CD4-positive, alpha-beta memory T cell (primary cell): Measurements from ENCODE around the gene ZFYVE27. TPM values are rescaled to one million over a fixed set of nuclear protein-coding genes. Genes with fewer than 3 reads are reported as not detected.

Source experiments
- CTCF ChIA-PET: fragments of 350-600 bp; sonication (Branson Sonifier 250); formaldehyde crosslinking; loops from one replicate; lab custom pipeline; 2021; ENCODE audit warnings: inconsistent platforms; ENCODE audit not compliant: partially characterized antibody; lab: Charles Lee
- POLR2A ChIA-PET: fragments of 350-600 bp; sonication (Branson Sonifier 250); formaldehyde crosslinking; loops from one replicate; lab custom pipeline; 2021; ENCODE audit not compliant: partially characterized antibody; lab: Charles Lee
- DNase-seq, 5 donors: peaks; one replicate each; pipeline versions ENCODE4 v3.0.0 to v3.0.0-alpha.2; 2020 to 2022; ENCODE audit warnings: mixed read lengths in 1 of 5
- H3K27ac ChIP-seq: one replicate; pipeline ENCODE4 v1.7.0; 2013; ENCODE audit warnings: low read depth, low read length
- H3K27me3 ChIP-seq: 2 replicates; pipeline ENCODE4 v1.7.0; 2013; ENCODE audit warnings: mild to moderate bottlenecking, low read length, moderate library complexity; ENCODE audit not compliant: insufficient read depth
- H3K36me3 ChIP-seq: 2 replicates; pipeline ENCODE4 v1.7.0; 2013; ENCODE audit warnings: mild to moderate bottlenecking, low read length, moderate library complexity; ENCODE audit not compliant: insufficient read depth
- H3K4me1 ChIP-seq: 2 replicates; pipeline ENCODE4 v1.7.0; 2013; ENCODE audit warnings: mild to moderate bottlenecking, low read length, moderate library complexity; ENCODE audit not compliant: insufficient read depth
- H3K4me3 ChIP-seq, 2 donors: one replicate each; pipeline ENCODE4 v1.7.0; 2013; ENCODE audit warnings: low read length in 2 of 2, mild to moderate bottlenecking in 1 of 2
- H3K9me3 ChIP-seq, 2 donors: one replicate each; pipeline ENCODE4 v1.7.0; 2013; ENCODE audit warnings: low read length in 2 of 2, control low read depth in 1 of 2; ENCODE audit not compliant: control insufficient read depth in 1 of 2
- H3K27ac Mint-ChIP-seq, 7 donors: one replicate each; pipeline ENCODE4 v1.8.0; 2020 to 2021; ENCODE audit warnings: mixed read lengths in 7 of 7, mild to moderate bottlenecking in 6 of 7, inconsistent platforms in 3 of 7, moderate library complexity in 3 of 7
- H3K27me3 Mint-ChIP-seq, 2 donors: one replicate each; pipeline ENCODE4 v1.8.0; 2020 to 2021; ENCODE audit warnings: mixed read lengths in 2 of 2
- H3K36me3 Mint-ChIP-seq, 2 donors: one replicate each; pipeline ENCODE4 v1.8.0; 2020 to 2021; ENCODE audit warnings: mixed read lengths in 2 of 2, inconsistent platforms in 1 of 2, mild to moderate bottlenecking in 1 of 2
- H3K4me1 Mint-ChIP-seq, 4 donors: one replicate each; pipeline ENCODE4 v1.8.0; 2020 to 2021; ENCODE audit warnings: mixed read lengths in 4 of 4, mild to moderate bottlenecking in 1 of 4
- H3K4me3 Mint-ChIP-seq, 8 donors: one replicate each; pipeline ENCODE4 v1.8.0; 2020 to 2021; ENCODE audit warnings: mixed read lengths in 8 of 8, mild to moderate bottlenecking in 7 of 8, moderate library complexity in 6 of 8, inconsistent platforms in 3 of 8
- H3K9me3 Mint-ChIP-seq, 8 donors: one replicate each; pipeline ENCODE4 v1.8.0; 2020 to 2021; ENCODE audit warnings: mixed read lengths in 8 of 8, mild to moderate bottlenecking in 5 of 8, inconsistent platforms in 3 of 8, moderate library complexity in 1 of 8
- intact Hi-C: fragments of 100-400 bp; cut with micrococcal nuclease; formaldehyde crosslinking; loops from one replicate; pipeline ENCODE4 v1.15.1; 2023
- polyA plus RNA-seq, 2 donors: library from polyadenylated mRNA; unstranded; fragments of 300-500 nt; fragmentation: Illumina TruSeq; gene quantifications; one replicate each; pipeline ENCODE4 v1.2.3, GENCODE V29; 2021
- total RNA-seq, 2 experiments: library from RNA; stranded (reverse); gene quantifications; one replicate each; pipeline ENCODE4 v1.2.3, GENCODE V29; 2021

The ZFYVE27 gene
- total and polyA plus RNA-seq, 4 experiments from 2014 or later: 26.8 to 64.5 (median 44.1) TPM

GRCh38 chr10:97708976-97709946, 27.7 kb upstream of the ZFYVE27 start:
- Histone ChIP-seq H3K4me3 (no peak overlapping the region), H3K27me3 (no peaks in the 10 kb centered on the region), H3K4me1 (peaks cover 6% of the 10 kb centered on the region), H3K27ac (no peak overlapping the region), H3K9me3 (no peaks in the 10 kb centered on the region), H3K36me3 (no peaks in the 10 kb centered on the region)
- intact Hi-C loops: loop anchor here (1.0 to 10.0 kb wide), 3 partner anchors 22 to 336 kb away; no protein-coding TSS in a partner anchor
- H3K9me3 Mint-ChIP-seq: no peaks in the 10 kb centered on the region
- peaks cover 7 to 15% (median 11%) of the 10 kb centered on the region in 4 donors for H3K4me1 Mint-ChIP-seq
- peak in 4 of 5 donors; percentile 14 to 34 (median 30) for DNase-seq
- CTCF ChIA-PET: interaction anchor here (0.8 to 20.3 kb wide), 11 partner anchors 8 to 332 kb away, joined by 3 to 436 read pairs (median 5); partner anchors contain the start of genes AVPI1 and ZFYVE27
- POLR2A ChIA-PET: interaction anchor here (0.9 to 1.3 kb wide), 3 partner anchors 22 to 33 kb away, joined by 3 to 5 read pairs (median 3); partner anchors contain the start of genes AVPI1 and ZFYVE27
- peak overlapping the region in 2 of 8 donors; percentile 30 to 37 for H3K4me3 Mint-ChIP-seq
- H3K27ac Mint-ChIP-seq: peak overlapping the region in 2 of 7 donors; percentile 26 to 29
- H3K36me3 Mint-ChIP-seq: peaks cover 0 to 2% of the 10 kb centered on the region in 2 donors
- H3K27me3 Mint-ChIP-seq: peaks cover 14 to 17% of the 10 kb centered on the region in 2 donors

- H3K4me3 Mint-ChIP-seq: peak overlapping the region; percentile 31 to 82 (median 64)
- Histone ChIP-seq H3K4me3 (no peak overlapping the region), H3K36me3 (no peaks in the 10 kb centered on the region), H3K4me1 (peaks cover 6% of the 10 kb centered on the region), H3K27ac (no peak overlapping the region), H3K27me3 (no peaks in the 10 kb centered on the region), H3K9me3 (no peaks in the 10 kb centered on the region)
- H3K36me3 Mint-ChIP-seq: peaks cover 0 to 2% of the 10 kb centered on the region in 2 donors
- ChIA-PET POLR2A (interaction anchor here (1.0 to 5.7 kb wide), 2 partner anchors 25 kb away, joined by 4 to 31 read pairs; partner anchors contain the start of genes AVPI1 and ZFYVE27), CTCF (interaction anchor here (0.8 to 20.3 kb wide), 9 partner anchors 8 to 35 kb away, joined by 3 to 436 read pairs (median 5); partner anchors contain the start of genes AVPI1 and ZFYVE27)
- intact Hi-C loops: no loop called here
- peaks cover 12 to 14% of the 10 kb centered on the region in 2 donors for H3K27me3 Mint-ChIP-seq
- DNase-seq: no peak
- peak overlapping the region in 2 of 7 donors; percentile 0 to 77 for H3K27ac Mint-ChIP-seq
- peaks cover 7 to 22% (median 14%) of the 10 kb centered on the region in 4 donors for H3K4me1 Mint-ChIP-seq
- no peaks in the 10 kb centered on the region for H3K9me3 Mint-ChIP-seq
These were observed 25.0 kb upstream of the ZFYVE27 start for GRCh38 chr10:97711640-97712572.

- Histone ChIP-seq H3K27ac (no peak within 1 kb of the TSS), H3K27me3 (no peaks in the 10 kb centered on the region), H3K9me3 (no peaks in the 10 kb centered on the region), H3K36me3 (no peaks in the 10 kb centered on the region), H3K4me1 (peaks cover 6% of the 10 kb centered on the region), H3K4me3 (peak within 1 kb of the TSS; percentile 30 to 55)
- peaks cover 0 to 2% of the 10 kb centered on the region in 2 donors for H3K36me3 Mint-ChIP-seq
- peak within 1 kb of the TSS; percentile 37 to 96 (median 92) for H3K27ac Mint-ChIP-seq
- DNase-seq: no peak
- H3K9me3 Mint-ChIP-seq: no peaks in the 10 kb centered on the region
- intact Hi-C loops: no loop called here
- H3K4me3 Mint-ChIP-seq: peak within 1 kb of the TSS; percentile 98 to 100 (median 99)
- H3K27me3 Mint-ChIP-seq: peaks cover 9 to 11% of the 10 kb centered on the region in 2 donors
- ChIA-PET CTCF (interaction anchor here (1.0 to 20.3 kb wide), 7 partner anchors 9 to 104 kb away, joined by 3 to 436 read pairs (median 7); partner anchors contain the start of genes AVPI1 and ZFYVE27), POLR2A (interaction anchor here (0.5 to 5.7 kb wide), 6 partner anchors 13 to 136 kb away, joined by 3 to 31 read pairs (median 4); partner anchors contain the start of genes AVPI1, GOLGA7B and ZFYVE27)
- H3K4me1 Mint-ChIP-seq: peaks cover 7 to 22% (median 14%) of the 10 kb centered on the region in 4 donors
These were observed 23.5 kb upstream of the ZFYVE27 start, which contains the start of gene MARVELD1 for GRCh38 chr10:97713339-97713825. Gene MARVELD1, plus strand, starts transcription at chr10:97713730. Its CDS starts 147 bp downstream, at chr10:97713877.

- Histone ChIP-seq H3K27me3 (no peaks in the 10 kb centered on the region), H3K4me1 (peaks cover 6% of the 10 kb centered on the region), H3K4me3 (peak overlapping the region; percentile 30 to 55), H3K36me3 (no peaks in the 10 kb centered on the region), H3K27ac (no peak overlapping the region), H3K9me3 (no peaks in the 10 kb centered on the region)
- CTCF ChIA-PET: interaction anchor here (1.0 to 20.3 kb wide), 8 partner anchors 10 to 104 kb away, joined by 3 to 436 read pairs (median 6); partner anchors contain the start of genes AVPI1 and ZFYVE27
- Mint-ChIP-seq H3K27me3 (peaks cover 7 to 9% of the 10 kb centered on the region in 2 donors), H3K27ac (peak overlapping the region; percentile 37 to 96 (median 92)), H3K36me3 (peaks cover 0 to 2% of the 10 kb centered on the region in 2 donors), H3K4me1 (peaks cover 7 to 22% (median 14%) of the 10 kb centered on the region in 4 donors), H3K4me3 (peak overlapping the region; percentile 98 to 100 (median 99)), H3K9me3 (no peaks in the 10 kb centered on the region)
- peak; percentile 50 to 69 (median 54) for DNase-seq
- POLR2A ChIA-PET: interaction anchor here (0.5 to 5.7 kb wide), 7 partner anchors 12 to 136 kb away, joined by 3 to 31 read pairs (median 4); partner anchors contain the start of genes AVPI1, GOLGA7B and ZFYVE27
- intact Hi-C loops: loop anchor here (1.0 kb wide), 2 partner anchors 17 to 23 kb away; partner anchors contain the start of gene ZFYVE27
These were observed 23.0 kb upstream of the ZFYVE27 start for GRCh38 chr10:97713826-97714400.

GRCh38 chr10:97714401-97715258, 22.3 kb upstream of the ZFYVE27 start:
- no peak for DNase-seq
- peaks cover 0 to 2% of the 10 kb centered on the region in 2 donors for H3K36me3 Mint-ChIP-seq
- H3K9me3 Mint-ChIP-seq: no peaks in the 10 kb centered on the region
- Histone ChIP-seq H3K36me3 (no peaks in the 10 kb centered on the region), H3K9me3 (no peaks in the 10 kb centered on the region), H3K4me3 (peak overlapping the region in 1 of 2 donors; percentile 55), H3K27ac (no peak overlapping the region), H3K4me1 (peaks cover 6% of the 10 kb centered on the region), H3K27me3 (no peaks in the 10 kb centered on the region)
- peak overlapping the region in 5 of 7 donors; percentile 57 to 85 (median 72) for H3K27ac Mint-ChIP-seq
- H3K27me3 Mint-ChIP-seq: peaks cover 2 to 4% of the 10 kb centered on the region in 2 donors
- intact Hi-C loops: loop anchor here (1.0 kb wide), 2 partner anchors 17 to 23 kb away; partner anchors contain the start of gene ZFYVE27
- H3K4me3 Mint-ChIP-seq: peak overlapping the region; percentile 77 to 100 (median 99)
- H3K4me1 Mint-ChIP-seq: peaks cover 7 to 20% (median 13%) of the 10 kb centered on the region in 4 donors
- CTCF ChIA-PET: interaction anchor here (1.0 to 20.3 kb wide), 6 partner anchors 12 to 103 kb away, joined by 3 to 436 read pairs (median 12); partner anchors contain the start of genes AVPI1 and ZFYVE27
- POLR2A ChIA-PET: interaction anchor here (0.9 to 5.7 kb wide), 6 partner anchors 12 to 135 kb away, joined by 3 to 31 read pairs (median 4); partner anchors contain the start of genes AVPI1, GOLGA7B and ZFYVE27
